ENCODE data around the gene FGF22. TPM values are rescaled to one million over a fixed set of nuclear protein-coding genes. Genes with fewer than 3 reads are reported as not detected.

Gene FGF22
- total and polyA plus RNA-seq, 7 experiments from 2014 or later: 0.17 to 1.8 (median 0.95) TPM; not detected in 3

DNA sequence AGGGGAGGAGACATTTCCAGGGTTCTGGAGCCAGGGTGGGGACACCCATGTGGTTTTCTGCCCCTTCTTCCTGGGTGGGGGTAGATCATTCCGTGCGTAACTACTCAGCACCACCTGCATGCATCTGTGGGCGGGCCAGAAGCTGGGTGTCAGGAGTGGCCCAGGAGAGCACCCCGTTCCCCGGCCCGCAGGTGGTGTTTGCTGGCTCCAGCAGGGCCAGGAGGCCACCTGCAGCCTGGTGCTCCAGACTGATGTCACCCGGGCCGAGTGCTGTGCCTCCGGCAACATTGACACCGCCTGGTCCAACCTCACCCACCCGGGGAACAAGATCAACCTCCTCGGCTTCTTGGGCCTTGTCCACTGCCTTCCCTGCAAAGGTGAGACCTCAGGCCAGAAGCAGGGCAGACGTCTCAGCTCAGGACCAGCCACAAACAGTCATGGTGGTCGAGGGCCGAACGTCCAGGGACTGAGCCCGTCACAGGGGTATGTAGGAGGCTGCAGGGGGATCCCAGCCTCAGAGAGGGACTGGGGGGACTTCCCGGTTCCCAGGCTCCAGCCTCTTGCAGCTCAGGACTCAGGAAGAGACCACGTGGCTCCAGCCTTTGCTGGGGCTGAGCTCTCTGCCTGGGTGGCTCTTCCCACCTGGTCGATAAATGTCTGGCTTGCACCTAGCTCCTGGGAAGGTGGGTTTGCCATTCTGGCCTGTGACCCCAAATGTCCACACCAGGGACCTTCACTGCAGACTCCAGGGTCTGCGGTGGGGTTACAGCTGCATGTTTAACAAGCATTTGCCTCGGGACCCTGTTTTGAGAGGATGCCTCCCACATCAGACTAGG lies 38.1 kb downstream of the FGF22 start:
- Mint-ChIP-seq H3K4me1 (peaks cover 0 to 11% (median 5%) of the 10 kb centered on the region in 7 donors), H3K27me3 (peaks cover 6 to 18% (median 12%) of the 10 kb centered on the region in 5 donors), H3K4me3 (peak overlapping the region in 4 of 10 donors; percentile 10 to 49 (median 24)), H3K36me3 (no peaks in the 10 kb centered on the region), H3K27ac (peak overlapping the region in 2 of 9 donors; percentile 33 to 45), H3K9me3 (no peaks in the 10 kb centered on the region)
- ChIA-PET POLR2A (interaction anchor here (2.2 kb wide), 1 partner anchor 15 kb away, joined by 10 read pairs; the partner anchor contains the start of gene RNF126), CTCF (no interaction called here)
- Histone ChIP-seq H3K27ac (ENCODE audit: low read depth, low read length) (no peak overlapping the region), H3K9me3 (ENCODE audit: control insufficient read depth in 2 of 3, low read length in 3 of 3) (no peaks in the 10 kb centered on the region), H3K4me1 (ENCODE audit: control insufficient read depth in 2 of 2, insufficient read depth in 2 of 2, low read length in 2 of 2) (peaks cover 5 to 12% of the 10 kb centered on the region in 2 donors), H3K27me3 (ENCODE audit: control insufficient read depth in 2 of 2, insufficient read depth in 2 of 2, low read length in 2 of 2) (peaks cover 0 to 6% of the 10 kb centered on the region in 2 donors), H3K4me3 (ENCODE audit: low read length) (no peak overlapping the region), H3K36me3 (ENCODE audit: control insufficient read depth in 2 of 3, insufficient read depth in 3 of 3, low read length in 3 of 3) (no peaks in the 10 kb centered on the region)
- ATAC-seq (no peak), DNase-seq (no peak)
- intact Hi-C loops (cut with micrococcal nuclease): no loop called here

DNA sequence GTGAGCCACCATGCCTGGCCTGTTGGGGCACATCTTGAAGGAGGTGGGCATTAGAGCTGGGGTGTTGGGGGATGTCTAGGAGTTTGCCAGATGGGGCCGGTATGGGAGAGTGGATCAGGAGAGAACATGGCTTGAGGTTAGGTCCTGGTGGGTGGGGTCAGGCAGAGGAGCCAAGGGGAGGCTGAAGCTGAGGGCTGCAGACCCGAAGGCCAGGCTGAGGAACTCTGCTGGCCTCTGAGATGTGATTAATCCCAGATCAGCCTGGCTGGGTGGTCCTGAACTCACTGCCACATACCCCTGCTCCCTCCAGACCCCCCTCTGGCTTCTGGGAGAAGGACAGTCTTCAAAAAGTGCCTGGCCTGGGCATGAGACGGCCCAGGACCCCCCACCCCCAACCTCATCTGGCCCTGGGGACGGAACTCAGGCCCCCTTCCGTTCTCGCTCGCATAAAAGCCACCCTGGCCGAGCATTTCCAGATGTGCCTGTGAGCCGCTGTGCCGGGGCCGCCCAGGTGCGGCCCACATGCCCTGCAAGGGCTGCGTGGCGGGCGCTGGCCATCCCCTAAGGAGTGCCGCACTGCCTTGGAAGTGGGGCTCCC lies 39.2 kb downstream of the FGF22 start:
- Histone ChIP-seq H3K27ac (ENCODE audit: low read depth, low read length) (no peak overlapping the region), H3K9me3 (ENCODE audit: control insufficient read depth in 2 of 3, low read length in 3 of 3) (no peaks in the 10 kb centered on the region), H3K4me1 (ENCODE audit: control insufficient read depth in 2 of 2, insufficient read depth in 2 of 2, low read length in 2 of 2) (peaks cover 5 to 12% of the 10 kb centered on the region in 2 donors), H3K4me3 (ENCODE audit: low read length) (peak overlapping the region; percentile 54), H3K36me3 (ENCODE audit: control insufficient read depth in 2 of 3, insufficient read depth in 3 of 3, low read length in 3 of 3) (no peaks in the 10 kb centered on the region), H3K27me3 (ENCODE audit: control insufficient read depth in 2 of 2, insufficient read depth in 2 of 2, low read length in 2 of 2) (peaks cover 0 to 3% of the 10 kb centered on the region in 2 donors)
- no peaks in the 10 kb centered on the region for H3K36me3 Mint-ChIP-seq
- POLR2A ChIA-PET: interaction anchor here (1.0 to 2.2 kb wide), 3 partner anchors 8 to 19 kb away, joined by 3 to 10 read pairs (median 4); partner anchors contain the start of gene RNF126
- no peaks in the 10 kb centered on the region for H3K9me3 Mint-ChIP-seq
- intact Hi-C loops (cut with micrococcal nuclease): no loop called here
- peak overlapping the region in 3 of 9 donors; percentile 47 to 67 (median 65) for H3K27ac Mint-ChIP-seq
- H3K4me1 Mint-ChIP-seq: peaks cover 0 to 11% (median 5%) of the 10 kb centered on the region in 7 donors
- CTCF ChIA-PET: interaction anchor here (0.7 to 1.1 kb wide), 3 partner anchors 14 to 92 kb away, joined by 3 to 7 read pairs (median 6); partner anchors contain the start of gene PRSS57
- peak overlapping the region; percentile 45 to 80 (median 75) for H3K4me3 Mint-ChIP-seq
- DNase-seq (no peak), ATAC-seq (no peak)
- peaks cover 6 to 16% (median 9%) of the 10 kb centered on the region in 5 donors for H3K27me3 Mint-ChIP-seq

DNA sequence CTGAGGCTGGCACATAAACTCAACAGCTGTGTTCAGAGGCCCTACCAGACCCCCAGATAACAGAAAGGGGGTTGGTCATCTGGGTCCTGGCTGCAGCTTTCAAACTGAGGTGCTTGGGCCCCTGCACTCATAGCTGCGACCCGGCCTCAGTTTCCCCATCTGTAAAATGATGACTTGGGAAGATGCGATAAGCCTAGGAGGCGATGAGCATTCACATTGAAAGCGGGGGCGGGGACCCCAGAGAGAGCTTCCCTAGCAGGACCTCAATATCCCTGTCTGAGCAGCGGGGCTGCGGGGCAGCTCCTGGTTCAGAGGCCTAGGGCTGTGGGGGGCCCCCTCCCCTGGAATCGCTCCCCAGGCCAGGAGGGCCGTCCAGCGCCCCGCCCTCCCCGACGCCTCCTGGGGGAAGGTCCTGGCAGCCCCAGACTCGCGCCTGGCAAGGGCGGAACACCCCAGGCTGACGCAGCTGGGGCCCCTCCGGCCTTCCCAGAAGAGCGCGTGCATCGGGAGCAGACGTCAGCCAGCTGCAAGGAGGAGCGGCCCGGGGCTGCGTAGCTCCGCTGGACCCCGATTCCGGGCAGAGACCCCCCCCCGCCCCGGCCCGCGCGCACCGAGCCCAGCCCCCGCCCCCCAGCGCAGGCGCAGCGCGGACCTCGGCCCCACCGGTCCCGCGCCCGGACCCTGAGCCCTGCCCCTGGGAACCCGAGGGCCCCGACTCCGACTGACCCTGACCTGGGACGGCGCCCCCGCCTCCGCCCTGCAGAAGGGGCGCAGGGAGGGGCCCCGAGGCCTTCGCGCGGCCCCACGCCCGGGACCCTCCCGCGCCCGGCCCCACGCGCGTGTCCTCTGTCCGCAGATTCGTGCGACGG lies 40.0 kb downstream of the FGF22 start:
- Mint-ChIP-seq H3K4me3 (peak overlapping the region; percentile 71 to 91 (median 80)), H3K27ac (peak overlapping the region in 3 of 9 donors; percentile 47 to 68 (median 54)), H3K4me1 (peaks cover 0 to 11% (median 5%) of the 10 kb centered on the region in 7 donors), H3K9me3 (no peaks in the 10 kb centered on the region), H3K36me3 (no peaks in the 10 kb centered on the region), H3K27me3 (peaks cover 6 to 15% (median 6%) of the 10 kb centered on the region in 5 donors)
- intact Hi-C loops (cut with micrococcal nuclease): loop anchor here (1.0 to 5.0 kb wide), 21 partner anchors 16 to 728 kb away; partner anchors contain the start of genes PTBP1 (in 2 of the 2), RNF126 (in 2 of the 2), BSG (in 1 of the 2) and CDC34 (in 1 of the 2)
- peaks cover 0 to 3% of the 10 kb centered on the region in 2 donors for H3K27me3 ChIP-seq (ENCODE audit: control insufficient read depth in 2 of 2, insufficient read depth in 2 of 2, low read length in 2 of 2)
- peaks cover 5 to 12% of the 10 kb centered on the region in 2 donors for H3K4me1 ChIP-seq (ENCODE audit: control insufficient read depth in 2 of 2, insufficient read depth in 2 of 2, low read length in 2 of 2)
- ChIA-PET POLR2A (interaction anchor here (0.7 to 2.2 kb wide), 7 partner anchors 9 to 589 kb away, joined by 3 to 11 read pairs (median 4); partner anchors contain the start of genes CIRBP and RNF126), CTCF (interaction anchor here (0.7 to 1.1 kb wide), 3 partner anchors 14 to 92 kb away, joined by 3 to 7 read pairs (median 6); partner anchors contain the start of gene PRSS57)
- ATAC-seq: no peak
- H3K4me3 ChIP-seq (ENCODE audit: low read length): peak overlapping the region; percentile 54
- peak in 6 of 9 donors; percentile 28 to 57 (median 36) for DNase-seq
- no peaks in the 10 kb centered on the region for H3K36me3 ChIP-seq (ENCODE audit: control insufficient read depth in 2 of 3, insufficient read depth in 3 of 3, low read length in 3 of 3)
- no peaks in the 10 kb centered on the region for H3K9me3 ChIP-seq (ENCODE audit: control insufficient read depth in 2 of 3, low read length in 3 of 3)
- peak overlapping the region; percentile 79 for H3K27ac ChIP-seq (ENCODE audit: low read depth, low read length)

DNA sequence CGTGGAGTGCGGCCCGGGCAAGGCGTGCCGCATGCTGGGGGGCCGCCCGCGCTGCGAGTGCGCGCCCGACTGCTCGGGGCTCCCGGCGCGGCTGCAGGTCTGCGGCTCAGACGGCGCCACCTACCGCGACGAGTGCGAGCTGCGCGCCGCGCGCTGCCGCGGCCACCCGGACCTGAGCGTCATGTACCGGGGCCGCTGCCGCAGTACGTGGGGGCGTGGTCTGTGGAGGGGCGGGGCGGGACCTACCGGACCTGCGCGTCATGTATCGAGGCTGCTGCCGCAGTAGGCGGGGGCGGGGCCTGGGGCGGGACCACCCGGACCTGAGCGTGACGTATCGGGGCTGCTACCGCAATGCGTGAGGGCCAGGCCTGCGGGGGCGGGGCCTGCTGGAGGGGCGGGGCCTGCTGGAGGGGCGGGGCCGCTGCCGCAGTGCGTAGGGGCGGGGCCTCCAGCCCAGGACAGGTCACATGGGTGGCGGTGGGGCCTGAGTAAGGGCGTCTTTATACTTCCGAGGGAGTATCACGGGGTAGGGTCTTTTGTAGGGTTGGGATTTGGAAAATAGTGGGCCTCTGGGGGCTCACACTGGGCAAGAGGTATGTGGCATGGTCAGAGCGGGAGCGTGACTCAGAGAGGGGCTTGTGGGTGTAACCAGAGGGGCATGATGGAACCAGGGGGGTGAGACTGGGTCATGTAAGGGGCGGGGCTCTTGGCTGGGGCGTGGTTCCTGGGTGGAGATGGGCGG lies 40.8 kb downstream of the FGF22 start:
- intact Hi-C loops (cut with micrococcal nuclease): loop anchor here (1.0 to 5.0 kb wide), 21 partner anchors 17 to 727 kb away; partner anchors contain the start of genes PTBP1 (in 2 of the 2), RNF126 (in 2 of the 2), BSG (in 1 of the 2) and CDC34 (in 1 of the 2)

More for the DNA sequence above, 40.8 kb downstream of the FGF22 start:
- peaks cover under 1 to 10% (median under 1%) of the 10 kb centered on the region in 5 donors for H3K27me3 Mint-ChIP-seq
- POLR2A ChIA-PET: interaction anchor here (1.0 to 1.4 kb wide), 5 partner anchors 17 to 589 kb away, joined by 3 to 11 read pairs (median 3); partner anchors contain the start of genes BSG, CIRBP and RNF126
- H3K36me3 ChIP-seq (ENCODE audit: control insufficient read depth in 2 of 3, insufficient read depth in 3 of 3, low read length in 3 of 3): no peaks in the 10 kb centered on the region
- no peaks in the 10 kb centered on the region for H3K9me3 Mint-ChIP-seq
- ATAC-seq (peak; percentile 91), DNase-seq (peak; percentile 94 to 100 (median 97))
- H3K9me3 ChIP-seq (ENCODE audit: control insufficient read depth in 2 of 3, low read length in 3 of 3): no peaks in the 10 kb centered on the region
- CTCF ChIA-PET: no interaction called here
- peaks cover 5 to 12% of the 10 kb centered on the region in 2 donors for H3K4me1 ChIP-seq (ENCODE audit: control insufficient read depth in 2 of 2, insufficient read depth in 2 of 2, low read length in 2 of 2)
- peak overlapping the region; percentile 89 to 100 (median 98) for H3K27ac Mint-ChIP-seq
- peak overlapping the region; percentile 78 for H3K4me3 ChIP-seq (ENCODE audit: low read length)
- peaks cover 0 to 8% (median 2%) of the 10 kb centered on the region in 7 donors for H3K4me1 Mint-ChIP-seq
- H3K4me3 Mint-ChIP-seq: peak overlapping the region; percentile 77 to 95 (median 92)
- H3K27ac ChIP-seq (ENCODE audit: low read depth, low read length): peak overlapping the region; percentile 82
- peaks cover 0 to 2% of the 10 kb centered on the region in 2 donors for H3K27me3 ChIP-seq (ENCODE audit: control insufficient read depth in 2 of 2, insufficient read depth in 2 of 2, low read length in 2 of 2)
- no peaks in the 10 kb centered on the region for H3K36me3 Mint-ChIP-seq
